ENCODE measurements around the gene GYPC. TPM values are rescaled to one million over a fixed set of nuclear protein-coding genes. Genes with fewer than 3 reads are reported as not detected.

The GYPC gene
- total and polyA plus RNA-seq, 8 donors, result 13.0 to 75.4 (median 22.8) TPM

GRCh38 chr2:126672980-126673605 is 17.1 kb downstream of the GYPC start:
- H3K27ac ChIP-seq, result no peak overlapping the region
- ATAC-seq (no peak), FAIRE-seq (no peak), DNase-seq (no peak)
- peaks cover 0 to 3% (median 0%) of the 10 kb centered on the region in 3 donors for H3K4me1 ChIP-seq
- H3K27me3 ChIP-seq, result no peaks in the 10 kb centered on the region
- intact Hi-C loops (cut with DNase I), result loop anchor here in 1 of 3 donors (5.0 kb wide), 1 partner anchor 296 kb away; no protein-coding TSS in a partner anchor
- 71 to 84% methylated on average over 12 of the region's 12 CpGs for WGBS, 2 donors
- H3K9me3 ChIP-seq, result no peaks in the 10 kb centered on the region
- no peak overlapping the region for H3K4me3 ChIP-seq
- TF ChIP-seq, protein P1, sequence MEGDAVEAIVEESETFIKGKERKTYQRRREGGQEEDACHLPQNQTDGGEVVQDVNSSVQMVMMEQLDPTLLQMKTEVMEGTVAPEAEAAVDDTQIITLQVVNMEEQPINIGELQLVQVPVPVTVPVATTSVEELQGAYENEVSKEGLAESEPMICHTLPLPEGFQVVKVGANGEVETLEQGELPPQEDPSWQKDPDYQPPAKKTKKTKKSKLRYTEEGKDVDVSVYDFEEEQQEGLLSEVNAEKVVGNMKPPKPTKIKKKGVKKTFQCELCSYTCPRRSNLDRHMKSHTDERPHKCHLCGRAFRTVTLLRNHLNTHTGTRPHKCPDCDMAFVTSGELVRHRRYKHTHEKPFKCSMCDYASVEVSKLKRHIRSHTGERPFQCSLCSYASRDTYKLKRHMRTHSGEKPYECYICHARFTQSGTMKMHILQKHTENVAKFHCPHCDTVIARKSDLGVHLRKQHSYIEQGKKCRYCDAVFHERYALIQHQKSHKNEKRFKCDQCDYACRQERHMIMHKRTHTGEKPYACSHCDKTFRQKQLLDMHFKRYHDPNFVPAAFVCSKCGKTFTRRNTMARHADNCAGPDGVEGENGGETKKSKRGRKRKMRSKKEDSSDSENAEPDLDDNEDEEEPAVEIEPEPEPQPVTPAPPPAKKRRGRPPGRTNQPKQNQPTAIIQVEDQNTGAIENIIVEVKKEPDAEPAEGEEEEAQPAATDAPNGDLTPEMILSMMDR (IDR thresholded peaks at IDR 0.05), result no peak
- no peaks in the 10 kb centered on the region for H3K36me3 ChIP-seq

DNA sequence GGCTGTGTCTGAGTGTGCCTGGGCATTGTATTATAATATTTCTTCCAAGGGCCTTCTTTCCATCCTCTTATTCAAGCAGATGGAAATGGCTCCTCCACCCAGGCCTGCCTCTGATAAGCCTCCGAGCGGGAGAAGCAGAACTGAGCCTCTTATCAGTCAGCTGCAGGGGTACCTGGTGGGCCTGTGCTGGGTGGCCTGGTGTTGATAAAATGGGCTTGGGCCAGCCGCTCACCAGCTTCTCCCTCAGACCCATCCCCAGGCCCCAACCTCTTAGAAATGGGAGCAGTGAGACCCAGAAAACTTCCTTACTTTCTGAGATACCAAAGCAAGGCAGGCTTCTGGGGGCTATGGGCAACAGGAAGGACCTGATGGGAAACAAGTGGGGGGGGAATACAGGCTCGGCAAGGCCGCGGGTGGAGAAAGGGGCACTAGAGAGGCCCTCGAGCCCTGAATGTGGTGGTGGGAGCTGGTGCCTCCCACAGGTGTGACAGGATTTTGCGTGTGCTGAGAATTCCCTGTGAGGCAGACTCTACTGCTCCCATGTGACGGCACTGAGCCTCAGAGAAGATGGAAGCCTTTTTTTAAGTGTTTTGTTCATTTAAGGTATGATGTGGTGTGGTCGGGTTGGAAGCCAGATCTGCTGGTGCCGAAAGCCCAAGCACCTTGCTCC is 18.3 kb downstream of the GYPC start:
- H3K36me3 ChIP-seq, result no peaks in the 10 kb centered on the region
- WGBS, 2 donors, result 69 to 83% methylated on average over 11 of the region's 11 CpGs
- ATAC-seq (no peak), DNase-seq (no peak), FAIRE-seq (no peak)
- no peaks in the 10 kb centered on the region for H3K27me3 ChIP-seq
- H3K4me1 ChIP-seq, result no peaks in the 10 kb centered on the region
- no peak overlapping the region for H3K27ac ChIP-seq
- no peak overlapping the region for H3K4me3 ChIP-seq
- no peaks in the 10 kb centered on the region for H3K9me3 ChIP-seq
- intact Hi-C loops (cut with DNase I), result loop anchor here in 1 of 3 donors (5.0 kb wide), 1 partner anchor 297 kb away; no protein-coding TSS in a partner anchor
- TF ChIP-seq, protein P1 (IDR thresholded peaks at IDR 0.05), result no peak

GRCh38 chr2:126675637-126676036 is 19.7 kb downstream of the GYPC start:
- no peak overlapping the region for H3K4me3 ChIP-seq
- TF ChIP-seq, protein P1 (IDR thresholded peaks at IDR 0.05), result no peak
- H3K27me3 ChIP-seq, result no peaks in the 10 kb centered on the region
- ATAC-seq (no peak), FAIRE-seq (no peak), DNase-seq (no peak)
- WGBS, 2 donors, result 81 to 85% methylated on average over 5 of the region's 5 CpGs
- H3K27ac ChIP-seq, result no peak overlapping the region
- intact Hi-C loops (cut with DNase I), result no loop called here
- H3K9me3 ChIP-seq, result no peaks in the 10 kb centered on the region
- H3K36me3 ChIP-seq, result no peaks in the 10 kb centered on the region
- H3K4me1 ChIP-seq, result no peaks in the 10 kb centered on the region

GRCh38 chr2:126676221-126677175 is 20.5 kb downstream of the GYPC start:
- Histone ChIP-seq H3K4me1 (no peaks in the 10 kb centered on the region), H3K27me3 (no peaks in the 10 kb centered on the region), H3K27ac (no peak overlapping the region), H3K9me3 (no peaks in the 10 kb centered on the region), H3K4me3 (no peak overlapping the region), H3K36me3 (no peaks in the 10 kb centered on the region)
- TF ChIP-seq, protein P1 (IDR thresholded peaks at IDR 0.05), result no peak
- 41 to 57% methylated on average over 1 of the region's 1 CpG for WGBS, 2 donors
- intact Hi-C loops (cut with DNase I), result no loop called here
- no peak for ATAC-seq
- no peak for FAIRE-seq
- no peak for DNase-seq

Data from pancreas (tissue), 10 donors.